ENCODE results near the gene FGD5. TPM values are rescaled to one million over a fixed set of nuclear protein-coding genes. Genes with fewer than 3 reads are reported as not detected.

The FGD5 gene
- polyA plus RNA-seq, 1 donor (not counting 4 experiments of a cell fraction or from before 2014, with no cell fraction given) = not detected

DNA sequence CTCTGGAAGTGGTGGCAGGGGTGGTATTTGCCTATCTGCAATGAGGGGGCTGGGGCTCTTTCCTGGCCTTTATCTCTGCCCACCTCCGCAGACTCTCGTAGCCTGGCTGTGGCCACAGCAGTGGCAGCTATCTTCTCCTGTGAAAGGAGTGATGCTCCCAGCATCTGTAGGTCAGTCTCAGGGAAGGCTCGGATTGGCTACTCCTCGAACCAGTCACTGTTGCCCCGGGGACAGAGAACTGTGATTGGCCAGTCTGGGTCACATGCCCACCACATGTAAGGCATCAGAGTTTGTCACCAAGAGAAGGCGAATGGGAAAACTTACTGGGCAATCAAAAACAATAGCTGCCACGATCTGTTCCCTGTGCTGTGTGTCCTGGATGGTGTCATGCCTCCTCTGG, 30.1 kb upstream of the FGD5 start:
- dilution Hi-C loops (cut with MboI; ENCODE audit: extremely low pct_ligation_motif_present, low sequenced_read_pairs) = loop anchor here (5.0 kb wide), 1 partner anchor 49 kb away; no protein-coding TSS in a partner anchor

DNA sequence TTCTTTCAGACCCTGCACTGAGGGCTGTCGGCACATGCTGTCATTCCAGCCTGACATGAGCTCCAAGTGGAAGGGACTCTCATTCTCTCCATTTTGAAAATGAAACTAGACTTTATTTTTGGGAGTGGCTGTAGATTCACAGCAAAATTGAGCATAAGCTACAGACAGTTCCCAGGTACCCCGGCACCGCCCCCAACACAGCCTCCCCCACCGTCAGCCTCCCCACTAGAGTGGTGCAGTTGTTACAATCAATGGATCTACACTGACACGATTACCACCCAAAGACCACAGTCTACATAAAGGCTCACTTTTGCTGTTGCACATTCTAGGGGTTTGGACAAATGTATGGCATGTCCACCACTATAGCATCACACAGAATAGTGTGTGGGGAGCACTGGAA, 29.5 kb upstream of the FGD5 start:
- Histone ChIP-seq H3K27ac (ENCODE audit: control insufficient read depth, insufficient read depth, low read length) (no peak overlapping the region), H3K4me3 (ENCODE audit: control insufficient read depth in 2 of 3, extremely low read depth in 1 of 3, insufficient read depth in 2 of 3, low read depth in 1 of 3, low read length in 3 of 3) (no peak overlapping the region), H2AFZ (ENCODE audit: control insufficient read depth, low read length) (no peak overlapping the region), H3K4me2 (ENCODE audit: control insufficient read depth, extremely low read depth, insufficient read depth, low read depth, low read length) (no peak overlapping the region), H3K27me3 (ENCODE audit: control insufficient read depth, extremely low read depth, insufficient read depth, low read length) (peaks cover 6% of the 10 kb centered on the region), H3K4me1 (ENCODE audit: control insufficient read depth, extremely low read depth, insufficient read depth, low read length) (no peaks in the 10 kb centered on the region), H3K9ac (ENCODE audit: control insufficient read depth, extremely low read depth, insufficient read depth, low read length) (no peak overlapping the region), H3K79me2 (ENCODE audit: control insufficient read depth, insufficient read depth, low read length) (no peaks in the 10 kb centered on the region), H3K36me3 (ENCODE audit: control insufficient read depth in 2 of 2, extremely low read depth in 1 of 2, insufficient read depth in 2 of 2, low read length in 2 of 2) (no peaks in the 10 kb centered on the region), H4K20me1 (ENCODE audit: control insufficient read depth, extremely low read depth, insufficient read depth, low read length) (no peaks in the 10 kb centered on the region), H3K9me1 (ENCODE audit: control insufficient read depth, extremely low read depth, insufficient read depth, low read length) (no peaks in the 10 kb centered on the region), H3K9me3 (ENCODE audit: control insufficient read depth, low read depth, low read length) (no peaks in the 10 kb centered on the region)
- no peak for TF ChIP-seq EZH2 (IDR thresholded peaks at IDR 0.05; ENCODE audit: low read length)
- TF ChIP-seq, protein P1, sequence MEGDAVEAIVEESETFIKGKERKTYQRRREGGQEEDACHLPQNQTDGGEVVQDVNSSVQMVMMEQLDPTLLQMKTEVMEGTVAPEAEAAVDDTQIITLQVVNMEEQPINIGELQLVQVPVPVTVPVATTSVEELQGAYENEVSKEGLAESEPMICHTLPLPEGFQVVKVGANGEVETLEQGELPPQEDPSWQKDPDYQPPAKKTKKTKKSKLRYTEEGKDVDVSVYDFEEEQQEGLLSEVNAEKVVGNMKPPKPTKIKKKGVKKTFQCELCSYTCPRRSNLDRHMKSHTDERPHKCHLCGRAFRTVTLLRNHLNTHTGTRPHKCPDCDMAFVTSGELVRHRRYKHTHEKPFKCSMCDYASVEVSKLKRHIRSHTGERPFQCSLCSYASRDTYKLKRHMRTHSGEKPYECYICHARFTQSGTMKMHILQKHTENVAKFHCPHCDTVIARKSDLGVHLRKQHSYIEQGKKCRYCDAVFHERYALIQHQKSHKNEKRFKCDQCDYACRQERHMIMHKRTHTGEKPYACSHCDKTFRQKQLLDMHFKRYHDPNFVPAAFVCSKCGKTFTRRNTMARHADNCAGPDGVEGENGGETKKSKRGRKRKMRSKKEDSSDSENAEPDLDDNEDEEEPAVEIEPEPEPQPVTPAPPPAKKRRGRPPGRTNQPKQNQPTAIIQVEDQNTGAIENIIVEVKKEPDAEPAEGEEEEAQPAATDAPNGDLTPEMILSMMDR (optimal IDR thresholded peaks at IDR 0.05 in 1 of 3, IDR thresholded peaks at IDR 0.05 in 1 of 3, conservative IDR thresholded peaks at IDR 0.05 in 1 of 3; ENCODE audit: extremely low read depth in 1 of 3, insufficient read depth in 2 of 3, low read length in 3 of 3) = no peak
- FAIRE-seq (no peak), DNase-seq (ENCODE audit: low read depth, low spot score) (no peak)
- dilution Hi-C loops (cut with MboI; ENCODE audit: extremely low pct_ligation_motif_present, low sequenced_read_pairs) = loop anchor here (5.0 kb wide), 1 partner anchor 48 kb away; no protein-coding TSS in a partner anchor

More for the DNA sequence above, 30.1 kb upstream of the FGD5 start:
- Histone ChIP-seq H3K9me1 (ENCODE audit: control insufficient read depth, extremely low read depth, insufficient read depth, low read length) (no peaks in the 10 kb centered on the region), H3K27me3 (ENCODE audit: control insufficient read depth, extremely low read depth, insufficient read depth, low read length) (peaks cover 6% of the 10 kb centered on the region), H3K27ac (ENCODE audit: control insufficient read depth, insufficient read depth, low read length) (no peak overlapping the region), H3K9ac (ENCODE audit: control insufficient read depth, extremely low read depth, insufficient read depth, low read length) (no peak overlapping the region), H3K79me2 (ENCODE audit: control insufficient read depth, insufficient read depth, low read length) (no peaks in the 10 kb centered on the region), H3K36me3 (ENCODE audit: control insufficient read depth in 2 of 2, extremely low read depth in 1 of 2, insufficient read depth in 2 of 2, low read length in 2 of 2) (no peaks in the 10 kb centered on the region), H3K4me3 (ENCODE audit: control insufficient read depth in 2 of 3, extremely low read depth in 1 of 3, insufficient read depth in 2 of 3, low read depth in 1 of 3, low read length in 3 of 3) (no peak overlapping the region), H2AFZ (ENCODE audit: control insufficient read depth, low read length) (no peak overlapping the region), H3K4me1 (ENCODE audit: control insufficient read depth, extremely low read depth, insufficient read depth, low read length) (no peaks in the 10 kb centered on the region), H4K20me1 (ENCODE audit: control insufficient read depth, extremely low read depth, insufficient read depth, low read length) (no peaks in the 10 kb centered on the region), H3K4me2 (ENCODE audit: control insufficient read depth, extremely low read depth, insufficient read depth, low read depth, low read length) (no peak overlapping the region), H3K9me3 (ENCODE audit: control insufficient read depth, low read depth, low read length) (no peaks in the 10 kb centered on the region)
- TF ChIP-seq EZH2 (IDR thresholded peaks at IDR 0.05; ENCODE audit: low read length) = no peak
- TF ChIP-seq, protein P1 (optimal IDR thresholded peaks at IDR 0.05 in 1 of 3, IDR thresholded peaks at IDR 0.05 in 1 of 3, conservative IDR thresholded peaks at IDR 0.05 in 1 of 3; ENCODE audit: extremely low read depth in 1 of 3, insufficient read depth in 2 of 3, low read length in 3 of 3) = no peak
- FAIRE-seq (no peak), DNase-seq (ENCODE audit: low read depth, low spot score) (no peak)

Data from keratinocyte (primary cell).